RWPE1 (cell line): ENCODE results near the gene FRMD4A.

Experiments
- CTCF ChIA-PET: fragments of 350-600 bp; sonication (Branson Sonifier 250); formaldehyde crosslinking; extraction: SDS; loops from one replicate; lab custom pipeline; 2021; lab: Yijun Ruan, JAX
- POLR2A ChIA-PET: fragments of 400-600 bp; formaldehyde crosslinking; extraction: SDS; loops from one replicate; lab custom pipeline; 2020; ENCODE audit warnings: antibody characterized with exemption; ENCODE audit not compliant: low non-redundant PET; lab: Yijun Ruan, JAX
- DNase-seq: peaks from one replicate; pipeline ENCODE4 v3.0.0; 2012; ENCODE audit warnings: low spot score
- H3K27ac ChIP-seq: fragments of 450-650 bp; 2 replicates; pipeline ENCODE4 v1.5.1; 2017
- CTCF ChIP-seq: fragments of 450-650 bp; conservative IDR thresholded peaks from 2 replicates; pipeline ENCODE4 v1.5.1; 2017; ENCODE audit warnings: low read depth, mild to moderate bottlenecking

FRMD4A gene

GRCh38 chr10:13916384-13916947 is 414.3 kb downstream of the FRMD4A start:
- no peak for TF ChIP-seq CTCF
- ChIA-PET CTCF (no interaction called here), POLR2A (no interaction called here)
- DNase-seq: no peak
- no peak overlapping the region for H3K27ac ChIP-seq

- DNase-seq: no peak
- POLR2A ChIA-PET: no interaction called here
- no peak for TF ChIP-seq CTCF
- H3K27ac ChIP-seq: no peak overlapping the region
- CTCF ChIA-PET: interaction anchor here (0.6 kb wide), 1 partner anchor 699 kb away, joined by 4 read pairs; no protein-coding TSS in a partner anchor
These were observed 415.0 kb downstream of the FRMD4A start for GRCh38 chr10:13915710-13916109.

- no peak for TF ChIP-seq CTCF
- ChIA-PET CTCF (interaction anchor here (0.6 kb wide), 1 partner anchor 410 kb away, joined by 4 read pairs; no protein-coding TSS in a partner anchor), POLR2A (no interaction called here)
- DNase-seq: no peak
- H3K27ac ChIP-seq: no peak overlapping the region
These were observed 416.8 kb downstream of the FRMD4A start for GRCh38 chr10:13913897-13914296.

- no peak for DNase-seq
- no peak for TF ChIP-seq CTCF
- CTCF ChIA-PET: no interaction called here
- H3K27ac ChIP-seq: no peak overlapping the region
- POLR2A ChIA-PET: no interaction called here
These were observed 418.8 kb downstream of the FRMD4A start for GRCh38 chr10:13911821-13912520.

- no peak for DNase-seq
- no peak overlapping the region for H3K27ac ChIP-seq
- CTCF ChIA-PET: no interaction called here
- POLR2A ChIA-PET: no interaction called here
- no peak for TF ChIP-seq CTCF
These were observed 421.0 kb downstream of the FRMD4A start for GRCh38 chr10:13909516-13910258.

- TF ChIP-seq CTCF: no peak
- no peak for DNase-seq
- ChIA-PET POLR2A (no interaction called here), CTCF (no interaction called here)
- H3K27ac ChIP-seq: no peak overlapping the region
These were observed 422.2 kb downstream of the FRMD4A start for GRCh38 chr10:13908475-13908874.
